Gastrocnemius medialis (tissue), 4 donors: ENCODE measurements around the gene NTN1. TPM values are rescaled to one million over a fixed set of nuclear protein-coding genes. Genes with fewer than 3 reads are reported as not detected.

Source experiments
- ATAC-seq, 2 donors: fragments of 150-250 bp; one replicate each; pipeline ENCODE4 v1.9.1; 2016
- DNase-seq, 2 donors: peaks; one replicate each; pipeline ENCODE4 v3.0.0-alpha.2; 2019
- H3K27ac ChIP-seq, 4 donors: fragments of 200-600 bp; sonication (generic); 1 replicate in 1 of 4; 2 replicates in 3 of 4; pipeline ENCODE4 v1.5.1; 2016 to 2018; ENCODE audit warnings: mild to moderate bottlenecking in 2 of 4, moderate library complexity in 1 of 4
- H3K27me3 ChIP-seq, 3 donors: fragments of 200-600 bp; sonication (generic) in 2 of 3; 1 replicate in 1 of 3; 2 replicates in 2 of 3; pipeline versions ENCODE4 v1.5.1 to v1.6.0; 2016 to 2019; ENCODE audit warnings: mild to moderate bottlenecking in 1 of 3, moderate library complexity in 1 of 3
- H3K36me3 ChIP-seq, 2 donors: fragments of 200-600 bp; sonication (generic) in 1 of 2; one replicate each; pipeline ENCODE4 v1.5.1; 2017 to 2018
- H3K4me1 ChIP-seq, 2 donors: fragments of 200-600 bp; sonication (generic) in 1 of 2; one replicate each; pipeline ENCODE4 v1.5.1; 2016 to 2017; ENCODE audit warnings: mild to moderate bottlenecking in 2 of 2
- H3K4me3 ChIP-seq, 4 donors: fragments of 200-600 bp; sonication (generic) in 3 of 4; 1 replicate in 1 of 4; 2 replicates in 3 of 4; pipeline ENCODE4 v1.5.1; 2016 to 2019; ENCODE audit warnings: mild to moderate bottlenecking in 2 of 4
- H3K9me3 ChIP-seq, 3 donors: fragments of 200-600 bp; sonication (generic) in 2 of 3; 1 replicate in 1 of 3; 2 replicates in 2 of 3; pipeline ENCODE4 v1.5.1; 2016 to 2019
- POLR2A ChIP-seq, 2 donors: fragments of 450-650 bp; IDR thresholded peaks; one replicate each; pipeline ENCODE4 v1.6.1; 2017; ENCODE audit warnings: antibody characterized with exemption in 2 of 2, mild to moderate bottlenecking in 2 of 2, moderate library complexity in 2 of 2
- in situ Hi-C, 4 donors: fragments of 200-750 bp; cut with MboI; loops; one replicate each; pipeline versions ENCODE4 v1.15.0 to v1.8.0; 2017; ENCODE audit warnings: low sequenced_read_pairs in 4 of 4
- intact Hi-C: fragments of 100-400 bp; cut with DNase I; formaldehyde crosslinking; loops from one replicate; pipeline ENCODE4 v1.15.1; 2023; ENCODE audit warnings: low total_unique reads
- total RNA-seq, 4 donors: library from RNA; depleted of rRNA; stranded (reverse); fragments of >200 nt; gene quantifications; one replicate each; pipeline versions ENCODE4 v1.1.0 to v1.2.3, GENCODE V29; 2016
- TF ChIP-seq, protein P1 (sequence below), 5 experiments: fragments of 450-650 bp in 3 of 5; fragments of 200-600 bp in 2 of 5; sonication (generic) in 2 of 5; IDR thresholded peaks in 4 of 5; conservative IDR thresholded peaks in 1 of 5; 1 replicate in 4 of 5; 2 replicates in 1 of 5; pipeline ENCODE4 v1.5.1; 2016 to 2019; ENCODE audit warnings: antibody characterized with exemption in 5 of 5, mild to moderate bottlenecking in 3 of 5, moderate library complexity in 3 of 5

Gene NTN1
- total RNA-seq, 4 donors from 2014 or later = 0.76 to 4.1 (median 1.2) TPM

DNA sequence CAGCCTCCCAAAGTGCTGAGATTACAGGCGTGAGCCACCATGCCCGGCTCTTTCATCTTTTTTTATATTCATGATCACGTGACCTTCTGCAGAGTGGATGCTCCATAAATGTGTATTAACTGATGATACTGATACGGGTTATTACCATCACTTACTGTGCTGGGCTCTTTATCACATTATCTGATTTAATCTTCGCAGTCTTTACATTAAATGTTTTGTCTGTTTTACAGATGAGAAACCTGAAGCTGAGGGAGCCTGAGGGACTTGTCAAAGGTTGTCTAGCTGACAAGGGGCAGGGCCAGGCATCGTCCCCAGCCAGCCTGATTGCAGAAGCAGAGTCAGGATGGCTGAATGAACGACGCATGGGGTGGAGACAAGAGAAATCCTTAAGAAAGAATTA lies 104.4 kb downstream of the NTN1 start:
- H3K27me3 ChIP-seq = no peaks in the 10 kb centered on the region
- DNase-seq = no peak
- intact Hi-C loops (no loop called here), in situ Hi-C loops (no loop called here)
- H3K36me3 ChIP-seq = no peaks in the 10 kb centered on the region
- H3K9me3 ChIP-seq = no peaks in the 10 kb centered on the region
- H3K27ac ChIP-seq = no peak overlapping the region
- no peak overlapping the region for H3K4me3 ChIP-seq
- no peaks in the 10 kb centered on the region for H3K4me1 ChIP-seq
- TF ChIP-seq POLR2A (IDR thresholded peaks at IDR 0.05) = no peak
- TF ChIP-seq, protein P1, sequence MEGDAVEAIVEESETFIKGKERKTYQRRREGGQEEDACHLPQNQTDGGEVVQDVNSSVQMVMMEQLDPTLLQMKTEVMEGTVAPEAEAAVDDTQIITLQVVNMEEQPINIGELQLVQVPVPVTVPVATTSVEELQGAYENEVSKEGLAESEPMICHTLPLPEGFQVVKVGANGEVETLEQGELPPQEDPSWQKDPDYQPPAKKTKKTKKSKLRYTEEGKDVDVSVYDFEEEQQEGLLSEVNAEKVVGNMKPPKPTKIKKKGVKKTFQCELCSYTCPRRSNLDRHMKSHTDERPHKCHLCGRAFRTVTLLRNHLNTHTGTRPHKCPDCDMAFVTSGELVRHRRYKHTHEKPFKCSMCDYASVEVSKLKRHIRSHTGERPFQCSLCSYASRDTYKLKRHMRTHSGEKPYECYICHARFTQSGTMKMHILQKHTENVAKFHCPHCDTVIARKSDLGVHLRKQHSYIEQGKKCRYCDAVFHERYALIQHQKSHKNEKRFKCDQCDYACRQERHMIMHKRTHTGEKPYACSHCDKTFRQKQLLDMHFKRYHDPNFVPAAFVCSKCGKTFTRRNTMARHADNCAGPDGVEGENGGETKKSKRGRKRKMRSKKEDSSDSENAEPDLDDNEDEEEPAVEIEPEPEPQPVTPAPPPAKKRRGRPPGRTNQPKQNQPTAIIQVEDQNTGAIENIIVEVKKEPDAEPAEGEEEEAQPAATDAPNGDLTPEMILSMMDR (IDR thresholded peaks at IDR 0.05 in 4 of 5, conservative IDR thresholded peaks at IDR 0.05 in 1 of 5) = no peak
- ATAC-seq = no peak

DNA sequence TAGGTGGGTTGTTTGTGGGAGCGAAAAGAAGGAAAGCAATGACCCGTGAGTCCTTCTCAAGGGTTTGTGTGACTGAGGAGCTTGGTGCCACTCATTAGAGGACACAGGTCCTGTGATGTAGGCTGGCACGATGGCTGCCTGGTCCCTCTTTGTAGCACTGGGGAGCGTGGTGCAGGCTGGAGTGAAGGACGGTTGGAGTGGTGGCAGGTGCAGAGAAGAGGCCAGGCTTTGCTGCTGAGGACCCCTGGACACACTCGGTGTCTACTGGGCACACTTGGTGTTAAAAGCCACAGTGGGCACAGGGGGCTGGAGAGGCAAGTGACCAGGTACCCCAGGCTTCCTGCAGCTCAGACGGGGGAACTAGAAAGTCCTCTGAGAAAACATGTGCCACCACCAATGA lies 106.0 kb downstream of the NTN1 start:
- no peak for TF ChIP-seq POLR2A (IDR thresholded peaks at IDR 0.05)
- TF ChIP-seq, protein P1 (IDR thresholded peaks at IDR 0.05 in 4 of 5, conservative IDR thresholded peaks at IDR 0.05 in 1 of 5) = no peak
- Histone ChIP-seq H3K36me3 (no peaks in the 10 kb centered on the region), H3K27me3 (no peaks in the 10 kb centered on the region), H3K4me1 (no peaks in the 10 kb centered on the region), H3K4me3 (no peak overlapping the region), H3K27ac (no peak overlapping the region), H3K9me3 (no peaks in the 10 kb centered on the region)
- intact Hi-C loops (no loop called here), in situ Hi-C loops (no loop called here)
- DNase-seq = no peak
- ATAC-seq = no peak

DNA sequence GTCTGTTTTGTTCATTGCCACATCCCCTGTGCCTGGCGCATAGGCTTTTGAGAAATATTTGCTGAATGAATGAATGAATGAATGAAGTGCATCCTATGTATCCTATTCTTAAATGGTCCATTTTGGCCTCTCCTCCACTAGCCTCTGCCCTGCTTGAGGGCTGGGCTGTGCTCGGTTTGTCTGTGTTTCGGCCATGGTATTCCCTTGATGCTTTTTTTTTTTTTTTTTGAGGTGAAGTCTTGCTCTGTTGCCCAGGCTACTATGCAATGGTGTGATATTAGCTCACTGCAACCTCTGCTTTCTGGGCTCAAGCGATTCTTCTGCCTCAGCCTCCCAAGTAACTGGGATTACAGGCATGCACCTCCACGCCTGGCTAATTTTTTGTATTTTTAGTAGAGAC lies 110.1 kb downstream of the NTN1 start:
- intact Hi-C loops = no loop called here

DNA sequence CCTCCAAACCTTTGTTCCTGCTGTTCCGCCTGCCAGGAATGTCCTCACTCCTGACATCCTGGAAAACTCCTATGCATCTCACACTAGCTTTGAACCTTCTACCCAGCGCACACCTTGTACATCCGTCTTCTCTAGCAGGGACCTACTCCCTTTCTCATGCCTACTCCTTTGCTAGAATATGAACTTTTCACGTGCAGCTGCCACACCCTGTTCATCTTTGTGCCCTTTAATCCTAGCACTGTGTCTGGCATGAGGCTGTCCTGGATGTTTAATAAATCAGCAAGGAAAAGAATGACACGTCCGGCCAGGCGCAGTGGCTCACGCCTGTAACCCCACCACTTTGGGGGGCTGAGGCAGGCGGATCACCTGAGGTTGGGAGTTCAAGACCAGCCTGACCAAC lies 111.0 kb downstream of the NTN1 start:
- ATAC-seq = no peak
- TF ChIP-seq POLR2A (IDR thresholded peaks at IDR 0.05) = no peak
- TF ChIP-seq, protein P1 (IDR thresholded peaks at IDR 0.05 in 4 of 5, conservative IDR thresholded peaks at IDR 0.05 in 1 of 5) = no peak
- Histone ChIP-seq H3K4me1 (no peaks in the 10 kb centered on the region), H3K27ac (no peak overlapping the region), H3K4me3 (no peak overlapping the region), H3K36me3 (no peaks in the 10 kb centered on the region), H3K27me3 (no peaks in the 10 kb centered on the region), H3K9me3 (no peaks in the 10 kb centered on the region)
- in situ Hi-C loops (no loop called here), intact Hi-C loops (no loop called here)
- no peak for DNase-seq

More for the DNA sequence above, 110.1 kb downstream of the NTN1 start:
- H3K9me3 ChIP-seq = no peaks in the 10 kb centered on the region
- ATAC-seq (no peak), DNase-seq (no peak)
- H3K36me3 ChIP-seq = no peaks in the 10 kb centered on the region
- in situ Hi-C loops = no loop called here
- no peak overlapping the region for H3K27ac ChIP-seq
- H3K27me3 ChIP-seq = no peaks in the 10 kb centered on the region
- H3K4me3 ChIP-seq = no peak overlapping the region
- H3K4me1 ChIP-seq = no peaks in the 10 kb centered on the region
- TF ChIP-seq, protein P1 (IDR thresholded peaks at IDR 0.05 in 4 of 5, conservative IDR thresholded peaks at IDR 0.05 in 1 of 5) = no peak
- no peak for TF ChIP-seq POLR2A (IDR thresholded peaks at IDR 0.05)

DNA sequence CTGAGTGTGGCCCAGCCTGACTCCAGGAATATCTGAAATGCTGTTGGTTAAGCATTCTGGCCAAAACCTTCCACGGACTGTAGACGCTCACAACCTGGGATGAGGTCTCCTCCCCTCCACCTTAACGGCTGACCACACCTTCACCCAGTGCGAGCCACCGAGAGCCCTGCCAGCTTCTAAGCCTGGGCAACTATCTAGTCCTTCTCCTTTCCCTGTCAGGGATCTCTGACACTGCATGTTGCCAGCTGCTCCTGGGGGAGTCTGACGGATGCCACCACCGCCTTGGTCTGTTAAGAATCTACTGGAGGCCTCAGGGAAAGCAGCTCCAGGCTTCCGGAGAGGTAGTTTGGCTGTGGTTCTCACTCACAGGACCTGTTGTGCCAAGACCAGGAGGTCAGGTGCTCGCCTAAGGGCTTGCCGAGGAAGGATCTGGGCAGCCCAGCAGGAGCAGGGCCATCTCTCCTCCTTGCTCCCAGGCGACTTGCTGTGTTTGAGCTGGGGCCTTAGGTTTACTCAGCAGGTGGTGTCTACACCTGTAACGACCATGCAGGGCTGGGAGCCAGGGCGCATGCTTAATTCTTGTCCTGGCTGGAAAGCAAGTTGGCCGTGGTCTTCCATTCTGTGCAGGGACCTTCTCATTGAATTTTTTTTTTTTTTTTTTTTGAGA lies 111.8 kb downstream of the NTN1 start:
- H3K4me3 ChIP-seq = no peak overlapping the region
- H3K27me3 ChIP-seq = no peaks in the 10 kb centered on the region
- no peaks in the 10 kb centered on the region for H3K9me3 ChIP-seq
- no peak overlapping the region for H3K27ac ChIP-seq
- DNase-seq (no peak), ATAC-seq (no peak)
- TF ChIP-seq, protein P1 (IDR thresholded peaks at IDR 0.05 in 4 of 5, conservative IDR thresholded peaks at IDR 0.05 in 1 of 5) = no peak
- TF ChIP-seq POLR2A (IDR thresholded peaks at IDR 0.05) = no peak
- intact Hi-C loops = no loop called here
- in situ Hi-C loops = no loop called here
- H3K4me1 ChIP-seq = no peaks in the 10 kb centered on the region
- H3K36me3 ChIP-seq = no peaks in the 10 kb centered on the region
